Stimulated activated CD4-positive, alpha-beta T cell treated with anti-CD3 and anti-CD28 coated beads, Interleukin-2, amount 100 ng/mL, for 48 hours (primary cell): ENCODE measurements around the gene MAZ.

ENCODE experiments used
- DNase-seq, 2 donors: peaks; one replicate each; pipeline ENCODE4 v3.0.0-alpha.2; 2020

Gene MAZ

DNA sequence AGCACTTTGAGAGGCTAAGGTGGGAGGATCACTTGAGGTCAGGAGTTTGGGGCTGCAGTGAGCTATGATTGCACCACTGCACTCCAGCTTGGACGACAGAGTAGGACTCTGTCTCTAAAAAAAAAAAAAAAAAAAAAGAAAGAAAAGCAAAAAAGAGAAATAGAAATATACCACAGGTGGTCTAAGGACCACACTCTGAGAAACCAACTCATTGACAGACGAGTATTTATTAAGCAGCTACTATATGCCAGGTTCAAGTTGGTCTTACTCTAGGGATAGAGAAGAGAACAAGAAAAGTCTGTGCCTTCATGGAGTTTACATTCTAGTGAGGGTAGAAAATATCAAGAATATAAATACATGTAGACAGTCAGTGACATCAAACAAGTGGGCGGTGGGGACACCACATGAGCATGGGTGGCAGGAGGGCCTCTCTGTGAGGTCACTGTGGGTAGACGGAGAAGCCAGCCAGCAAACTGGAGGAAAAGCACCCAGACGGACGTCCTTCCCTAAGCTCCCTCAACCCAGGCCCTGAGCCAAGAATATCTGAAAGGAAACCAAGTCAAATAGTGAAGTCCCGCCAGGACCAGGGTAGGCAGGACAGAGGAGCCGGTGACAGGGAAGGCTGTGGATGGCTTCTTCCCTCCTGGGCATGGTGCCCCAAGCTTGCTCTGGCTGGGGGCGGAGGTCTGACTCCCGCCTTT lies 52.0 kb downstream of the MAZ start:
- no peak for DNase-seq

DNA sequence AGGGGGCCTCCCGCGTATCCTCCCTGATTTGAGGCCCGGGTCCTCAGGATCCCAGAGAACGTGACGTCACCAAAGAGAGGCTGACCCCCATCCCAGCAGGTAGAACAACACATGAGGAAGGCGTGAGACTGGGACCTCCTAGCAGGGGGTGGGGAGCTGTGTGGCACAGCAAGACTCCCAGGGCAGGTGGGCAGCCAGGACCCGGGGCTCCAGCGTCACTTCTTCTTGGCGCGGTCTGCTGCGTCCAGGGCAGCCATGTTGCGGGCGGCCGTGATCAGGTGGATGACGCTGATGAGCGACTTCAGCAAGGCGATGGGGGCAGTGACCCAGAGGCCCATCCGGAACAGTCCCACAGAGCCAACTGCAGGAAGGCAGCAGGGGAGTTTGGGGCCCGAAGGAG lies 52.6 kb downstream of the MAZ start:
- no peak for DNase-seq

DNA sequence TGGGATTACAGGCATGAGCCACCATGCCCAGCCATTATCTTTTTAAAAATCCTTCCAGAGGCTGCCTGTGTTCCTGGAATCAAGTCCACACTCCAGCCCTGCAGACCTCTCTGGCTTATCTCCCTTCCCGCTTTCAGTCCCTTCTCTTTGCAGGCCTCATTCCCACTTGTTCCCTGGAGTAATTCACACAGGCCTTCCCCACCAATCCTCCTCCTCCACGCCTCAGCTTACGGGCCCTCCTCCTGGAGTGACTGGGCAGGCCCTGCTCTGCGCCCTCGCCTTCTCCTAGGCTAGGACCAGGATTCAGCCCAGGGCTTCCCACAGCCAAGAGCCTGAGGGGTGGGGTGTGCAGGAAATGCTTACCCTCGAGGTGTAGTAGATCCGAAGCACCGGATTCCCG lies 53.9 kb downstream of the MAZ start:
- DNase-seq: no peak
